Breast epithelium (tissue), 4 donors: ENCODE measurements around the gene SWAP70. TPM values are rescaled to one million over a fixed set of nuclear protein-coding genes. Genes with fewer than 3 reads are reported as not detected.
"Not testable (repeated sequence)": the region's sequence is repeated elsewhere in the genome, so short reads cannot be mapped to it uniquely, and the experiment has no call there.

ENCODE experiments used
- DNase-seq, 2 donors: peaks; one replicate each; pipeline ENCODE4 v3.0.0-alpha.2; 2019; ENCODE audit warnings: low spot score in 2 of 2
- H3K27ac ChIP-seq, 2 donors: fragments of 200-600 bp; sonication (generic) in 1 of 2; one replicate each; pipeline ENCODE4 v1.5.1; 2016 to 2019; ENCODE audit warnings: mild to moderate bottlenecking in 1 of 2
- H3K27me3 ChIP-seq, 2 donors: fragments of 200-600 bp; sonication (generic) in 1 of 2; one replicate each; pipeline versions ENCODE4 v1.5.1 to v1.6.0; 2017 to 2019; ENCODE audit warnings: control low read depth in 1 of 2, mild to moderate bottlenecking in 1 of 2
- H3K36me3 ChIP-seq: fragments of 200-600 bp; one replicate; pipeline ENCODE4 v1.5.1; 2019
- H3K4me1 ChIP-seq, 2 donors: fragments of 200-600 bp; sonication (generic); one replicate each; pipeline ENCODE4 v1.5.1; 2016 to 2019; ENCODE audit warnings: control low read depth in 1 of 2
- H3K4me3 ChIP-seq, 3 donors: fragments of 200-600 bp; sonication (generic); 1 replicate in 2 of 3; 2 replicates in 1 of 3; pipeline ENCODE4 v1.5.1; 2016 to 2019; ENCODE audit warnings: mild to moderate bottlenecking in 3 of 3, moderate library complexity in 2 of 3
- H3K9me3 ChIP-seq, 2 donors: fragments of 200-600 bp; sonication (generic) in 1 of 2; one replicate each; pipeline ENCODE4 v1.5.1; 2016 to 2019; ENCODE audit warnings: control low read depth in 1 of 2
- POLR2A ChIP-seq: fragments of 450-650 bp; IDR thresholded peaks from one replicate; pipeline ENCODE4 v1.6.1; 2016; ENCODE audit warnings: antibody characterized with exemption, mild to moderate bottlenecking, moderate library complexity
- POLR2AphosphoS5 ChIP-seq, 3 donors: sonication (generic); formaldehyde crosslinking; IDR thresholded peaks; one replicate each; pipeline ENCODE4 v1.6.1; 2017; ENCODE audit warnings: antibody characterized with exemption in 3 of 3
- intact Hi-C: fragments of 100-400 bp; cut with DNase I; formaldehyde crosslinking; loops from one replicate; pipeline ENCODE4 v1.15.1; 2023; ENCODE audit warnings: low total_unique reads
- total RNA-seq, 3 donors: library from RNA; depleted of rRNA; stranded (reverse); fragments of >200 nt; gene quantifications; one replicate each; pipeline ENCODE4 v1.1.0, GENCODE V29; 2016
- TF ChIP-seq, protein P1 (sequence below), 3 donors: fragments of 450-650 bp; IDR thresholded peaks; one replicate each; pipeline ENCODE4 v1.5.1; 2016 to 2017; ENCODE audit warnings: antibody characterized with exemption in 3 of 3, mild to moderate bottlenecking in 3 of 3, moderate library complexity in 3 of 3

The SWAP70 gene
- total RNA-seq, 3 donors from 2014 or later, result 36.8 to 64.5 (median 60.6) TPM

DNA sequence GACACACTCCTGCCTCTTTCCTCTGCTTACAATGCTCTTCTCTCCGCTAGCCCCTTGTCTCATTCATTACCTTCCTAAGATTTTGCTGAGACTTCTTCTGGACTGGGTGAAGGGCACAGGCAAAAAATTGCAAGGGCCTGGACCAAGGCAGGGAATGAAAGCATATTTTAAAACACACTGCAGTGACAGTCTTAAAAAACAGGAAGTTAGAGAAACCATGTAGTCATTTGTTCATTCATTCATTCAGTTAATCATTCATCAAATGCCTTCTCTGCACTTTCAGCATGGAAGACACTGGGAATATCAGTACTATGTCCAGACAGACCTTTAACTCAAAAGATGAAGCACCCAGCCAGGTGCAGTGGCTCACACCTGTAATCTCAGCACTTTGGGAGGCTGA, 44.9 kb upstream of the SWAP70 start:
- Histone ChIP-seq H3K36me3 (no peaks in the 10 kb centered on the region), H3K4me1 (no peaks in the 10 kb centered on the region), H3K9me3 (no peaks in the 10 kb centered on the region), H3K27me3 (no peaks in the 10 kb centered on the region), H3K27ac (no peak overlapping the region), H3K4me3 (no peak overlapping the region)
- intact Hi-C loops, result no loop called here
- no peak for TF ChIP-seq POLR2A
- no peak for TF ChIP-seq POLR2AphosphoS5 (IDR thresholded peaks at IDR 0.05)
- TF ChIP-seq, protein P1, sequence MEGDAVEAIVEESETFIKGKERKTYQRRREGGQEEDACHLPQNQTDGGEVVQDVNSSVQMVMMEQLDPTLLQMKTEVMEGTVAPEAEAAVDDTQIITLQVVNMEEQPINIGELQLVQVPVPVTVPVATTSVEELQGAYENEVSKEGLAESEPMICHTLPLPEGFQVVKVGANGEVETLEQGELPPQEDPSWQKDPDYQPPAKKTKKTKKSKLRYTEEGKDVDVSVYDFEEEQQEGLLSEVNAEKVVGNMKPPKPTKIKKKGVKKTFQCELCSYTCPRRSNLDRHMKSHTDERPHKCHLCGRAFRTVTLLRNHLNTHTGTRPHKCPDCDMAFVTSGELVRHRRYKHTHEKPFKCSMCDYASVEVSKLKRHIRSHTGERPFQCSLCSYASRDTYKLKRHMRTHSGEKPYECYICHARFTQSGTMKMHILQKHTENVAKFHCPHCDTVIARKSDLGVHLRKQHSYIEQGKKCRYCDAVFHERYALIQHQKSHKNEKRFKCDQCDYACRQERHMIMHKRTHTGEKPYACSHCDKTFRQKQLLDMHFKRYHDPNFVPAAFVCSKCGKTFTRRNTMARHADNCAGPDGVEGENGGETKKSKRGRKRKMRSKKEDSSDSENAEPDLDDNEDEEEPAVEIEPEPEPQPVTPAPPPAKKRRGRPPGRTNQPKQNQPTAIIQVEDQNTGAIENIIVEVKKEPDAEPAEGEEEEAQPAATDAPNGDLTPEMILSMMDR (IDR thresholded peaks at IDR 0.05), result no peak
- DNase-seq, result no peak

DNA sequence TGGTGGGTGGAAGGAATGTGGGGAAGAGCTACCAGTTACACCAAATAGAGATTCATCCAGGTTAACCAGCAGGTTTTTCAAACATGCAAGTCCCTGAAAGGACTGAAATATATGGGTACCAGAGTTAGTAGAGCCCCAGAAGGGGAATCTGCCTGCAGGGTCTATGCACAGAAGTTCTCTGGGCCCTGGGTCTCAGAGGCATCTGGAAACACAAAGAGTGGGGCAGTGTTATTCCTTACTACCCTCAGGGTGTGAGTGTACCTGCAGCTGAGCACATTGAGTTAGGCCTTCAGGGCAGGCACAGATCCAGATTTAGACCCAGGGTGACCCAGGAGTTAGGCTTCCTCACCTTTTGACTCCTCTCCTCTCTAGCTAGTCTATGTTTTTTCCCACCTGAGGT, 43.9 kb upstream of the SWAP70 start:
- DNase-seq, result no peak
- H3K9me3 ChIP-seq, result no peaks in the 10 kb centered on the region
- intact Hi-C loops, result no loop called here

DNA sequence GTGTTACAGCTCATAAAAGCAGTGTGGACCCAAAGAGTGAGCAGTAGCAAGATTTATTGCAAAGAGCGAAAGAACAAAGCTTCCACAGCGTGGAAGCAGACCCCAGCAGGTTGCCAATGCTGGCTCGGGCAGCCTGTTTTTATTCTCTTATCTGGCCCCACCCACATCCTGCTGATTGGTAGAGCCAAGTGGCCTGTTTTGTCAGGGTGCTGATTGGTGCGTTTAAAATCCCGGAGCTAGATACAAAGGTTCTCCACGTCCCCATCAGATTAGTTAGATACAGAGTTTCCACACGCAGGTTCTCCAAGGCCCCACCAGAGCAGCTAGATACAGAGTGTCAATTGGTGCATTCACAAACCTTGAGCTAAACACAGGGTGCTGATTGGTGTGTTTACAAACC, 41.5 kb upstream of the SWAP70 start:
- DNase-seq, H3K27ac ChIP-seq, H3K4me1 ChIP-seq, intact Hi-C loops, H3K9me3 ChIP-seq, H3K36me3 ChIP-seq, H3K27me3 ChIP-seq, H3K4me3 ChIP-seq: not testable (repeated sequence)

More for the DNA sequence above, 43.9 kb upstream of the SWAP70 start:
- no peaks in the 10 kb centered on the region for H3K4me1 ChIP-seq
- no peak for TF ChIP-seq POLR2AphosphoS5 (IDR thresholded peaks at IDR 0.05)
- TF ChIP-seq POLR2A, result no peak
- TF ChIP-seq, protein P1 (IDR thresholded peaks at IDR 0.05), result no peak
- H3K27me3 ChIP-seq, result no peaks in the 10 kb centered on the region
- H3K4me3 ChIP-seq, result no peak overlapping the region
- H3K36me3 ChIP-seq, result no peaks in the 10 kb centered on the region
- no peak overlapping the region for H3K27ac ChIP-seq

DNA sequence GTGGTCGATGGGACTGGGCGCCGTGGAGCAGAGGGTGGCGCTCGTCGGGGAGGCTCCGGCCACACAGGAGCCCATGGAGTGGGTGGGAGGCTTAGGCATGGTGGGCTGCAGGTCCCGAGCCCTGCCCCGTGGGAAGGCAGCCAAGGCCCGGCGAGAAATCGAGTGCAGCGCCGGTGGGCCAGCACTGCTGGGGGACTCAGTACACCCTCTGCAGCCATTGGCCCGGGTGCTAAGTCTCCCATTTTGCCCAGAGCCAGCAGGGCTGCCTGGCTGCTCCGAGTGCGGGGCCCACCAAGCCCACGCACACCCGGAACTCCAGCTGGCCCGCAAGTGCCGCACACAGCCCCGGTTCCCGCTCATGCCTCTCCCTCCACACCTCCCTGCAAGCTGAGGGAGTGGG, 40.8 kb upstream of the SWAP70 start:
- H3K4me3 ChIP-seq, H3K4me1 ChIP-seq, intact Hi-C loops, H3K27ac ChIP-seq, H3K9me3 ChIP-seq, H3K27me3 ChIP-seq, H3K36me3 ChIP-seq, DNase-seq: not testable (repeated sequence)

DNA sequence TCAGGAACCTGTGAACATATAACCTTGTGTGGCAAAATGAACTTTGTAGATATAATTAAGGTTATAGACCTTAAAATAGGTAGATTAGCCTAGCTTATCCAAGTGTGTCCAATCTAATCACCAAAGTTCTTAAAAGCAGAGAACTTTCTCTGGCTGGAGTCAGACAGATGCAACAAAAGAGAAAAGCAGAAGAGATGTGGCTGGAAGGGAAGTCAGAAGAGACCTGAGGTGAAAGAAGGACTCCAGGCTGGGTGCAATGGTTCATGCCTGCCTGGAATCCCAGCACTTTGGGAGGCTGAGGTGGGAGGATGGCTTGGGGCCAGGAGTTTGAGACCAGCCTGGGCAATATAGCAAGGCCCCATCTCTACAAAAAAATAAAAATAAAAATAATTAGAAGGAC, 39.4 kb upstream of the SWAP70 start:
- intact Hi-C loops, result no loop called here
- TF ChIP-seq POLR2AphosphoS5 (IDR thresholded peaks at IDR 0.05) (no peak), POLR2A (no peak)
- TF ChIP-seq, protein P1 (IDR thresholded peaks at IDR 0.05), result no peak
- Histone ChIP-seq H3K4me3 (no peak overlapping the region), H3K27ac (peak overlapping the region in 1 of 2 donors; percentile 78), H3K9me3 (no peaks in the 10 kb centered on the region), H3K4me1 (no peaks in the 10 kb centered on the region), H3K36me3 (no peaks in the 10 kb centered on the region), H3K27me3 (no peaks in the 10 kb centered on the region)
- DNase-seq, result no peak

DNA sequence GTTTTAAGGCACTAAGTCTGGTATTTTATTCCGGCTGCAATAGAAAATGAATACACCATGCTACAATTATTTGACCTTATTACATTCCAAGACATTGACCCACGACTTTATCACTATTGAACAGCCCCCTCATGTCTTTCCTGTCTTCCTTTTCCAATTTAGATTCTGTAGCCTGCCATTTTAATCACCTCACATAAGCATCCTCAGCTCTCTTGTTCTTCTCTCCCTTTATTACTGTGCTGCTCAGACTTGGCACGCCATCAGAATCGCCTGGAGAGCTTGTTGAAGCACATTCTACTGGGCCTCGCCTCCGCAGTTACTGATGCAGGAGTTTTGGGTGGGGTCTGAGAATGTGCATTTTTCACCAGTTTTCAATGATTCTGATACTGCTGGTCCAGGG, 38.7 kb upstream of the SWAP70 start:
- H3K9me3 ChIP-seq, result no peaks in the 10 kb centered on the region
- peak overlapping the region; percentile 63 to 78 for H3K27ac ChIP-seq
- H3K4me3 ChIP-seq, result no peak overlapping the region
- no peaks in the 10 kb centered on the region for H3K36me3 ChIP-seq
- peak in 1 of 2 donors; percentile 76 for DNase-seq
- H3K27me3 ChIP-seq, result no peaks in the 10 kb centered on the region
- intact Hi-C loops, result no loop called here
- no peaks in the 10 kb centered on the region for H3K4me1 ChIP-seq
- TF ChIP-seq, protein P1 (IDR thresholded peaks at IDR 0.05), result no peak
- TF ChIP-seq POLR2AphosphoS5 (IDR thresholded peaks at IDR 0.05), result no peak
- no peak for TF ChIP-seq POLR2A
